ENCODE data around the gene RTF1. TPM values are rescaled to one million over a fixed set of nuclear protein-coding genes. Genes with fewer than 3 reads are reported as not detected.

The RTF1 gene
- total and polyA plus RNA-seq, 8 donors: 8.8 to 47.9 (median 41.9) TPM

DNA sequence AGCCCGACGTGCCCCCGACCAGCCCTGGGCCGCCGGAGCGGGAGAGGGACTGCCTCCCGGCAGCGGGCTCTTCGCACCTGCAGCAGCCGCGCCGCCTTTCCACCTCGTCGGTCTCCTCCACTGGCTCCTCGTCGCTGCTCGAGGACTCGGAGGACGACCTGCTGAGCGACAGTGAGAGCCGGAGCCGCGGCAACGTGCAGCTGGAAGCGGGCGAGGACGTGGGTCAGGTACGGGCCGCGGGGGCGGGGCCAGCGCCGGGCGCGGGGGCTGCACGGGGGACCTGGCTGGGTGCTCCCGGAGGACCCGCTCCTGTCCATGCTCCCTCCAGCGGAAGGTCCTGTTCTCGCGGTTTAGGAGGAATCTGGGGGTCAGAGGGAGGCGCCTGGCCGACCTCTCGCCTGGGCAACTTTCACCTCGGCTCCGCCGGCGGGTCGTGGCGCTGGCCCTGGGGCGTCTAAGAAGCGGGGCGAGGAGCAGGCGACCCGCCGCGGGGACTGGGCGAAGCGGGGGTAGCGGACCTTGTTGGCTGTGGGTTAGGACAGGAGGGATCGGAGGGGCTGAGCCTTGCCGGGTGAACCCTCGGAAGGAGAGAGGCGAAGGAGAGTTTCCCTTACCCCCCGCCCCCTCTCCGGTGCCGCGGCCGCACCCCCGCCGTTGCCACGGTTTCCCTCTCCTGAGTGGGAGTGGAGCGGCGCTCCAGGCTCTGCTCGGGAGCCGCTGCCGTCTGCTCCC is 77.5 kb downstream of the RTF1 start:
- Histone ChIP-seq H3K27me3 (peaks cover 0 to 76% (median 22%) of the 10 kb centered on the region in 3 donors), H3K9me3 (no peaks in the 10 kb centered on the region), H3K4me1 (peaks cover 42 to 51% (median 44%) of the 10 kb centered on the region in 4 donors), H3K4me3 (peak overlapping the region; percentile 58 to 76 (median 66)), H3K36me3 (no peaks in the 10 kb centered on the region), H3K27ac (peak overlapping the region; percentile 76 to 91 (median 85))
- intact Hi-C loops (cut with DNase I; ENCODE audit: low total_unique reads): no loop called here
- WGBS, 5 donors: 0 to 1% (median 1%) methylated on average over 15 to 77 of the region's 77 CpGs
- peak; percentile 43 to 74 for DNase-seq
- no peak for TF ChIP-seq POLR2A (IDR thresholded peaks at IDR 0.05)
- no peak for TF ChIP-seq POLR2AphosphoS5 (IDR thresholded peaks at IDR 0.05)
- no peak for TF ChIP-seq EP300 (IDR thresholded peaks at IDR 0.05)
- TF ChIP-seq CTCF (IDR thresholded peaks at IDR 0.05): no peak

DNA sequence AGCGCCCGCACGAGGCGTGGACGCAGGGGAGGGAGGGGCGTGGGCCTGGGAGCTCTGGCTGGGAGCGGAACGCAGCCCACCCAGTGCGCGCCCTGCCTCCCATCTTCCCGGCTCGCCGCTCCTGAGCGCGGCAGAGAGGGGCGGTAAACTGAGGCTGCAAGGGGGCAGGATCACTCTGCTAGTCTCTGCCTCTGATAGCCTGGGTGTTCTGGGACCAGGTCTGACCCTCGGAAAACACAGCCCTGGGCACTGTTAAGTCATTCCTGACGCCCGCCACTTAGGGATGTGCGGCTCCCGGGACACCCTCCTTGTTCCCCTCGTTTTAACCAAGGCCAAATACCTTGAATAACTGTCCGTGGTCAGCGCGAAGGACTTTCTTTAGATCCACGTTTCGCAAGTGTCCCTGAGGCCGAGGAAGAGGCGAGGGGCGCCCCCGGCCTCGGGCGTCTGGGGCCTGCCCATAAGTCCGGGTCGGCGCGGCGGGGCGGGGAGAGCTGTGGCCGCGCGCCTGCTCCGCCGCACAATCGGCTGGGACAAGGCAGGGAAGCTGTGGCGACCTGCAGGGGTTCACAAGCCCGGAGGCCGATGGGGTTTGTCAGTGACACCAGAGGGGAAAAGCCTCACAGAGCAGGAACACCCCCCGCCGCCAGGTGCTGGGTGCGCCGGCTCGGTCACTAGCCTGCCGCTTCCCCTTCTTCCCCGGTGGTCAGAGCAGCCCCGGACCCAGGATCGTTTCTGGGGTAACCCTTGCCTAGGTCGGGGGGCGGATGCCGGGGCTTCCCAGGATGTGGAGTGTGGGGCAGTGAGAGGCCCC is 78.2 kb downstream of the RTF1 start:
- no peaks in the 10 kb centered on the region for H3K36me3 ChIP-seq
- WGBS, 5 donors: 3 to 8% (median 4%) methylated on average over 39 to 60 of the region's 60 CpGs
- H3K27ac ChIP-seq: peak overlapping the region; percentile 76 to 91 (median 85)
- no peaks in the 10 kb centered on the region for H3K9me3 ChIP-seq
- H3K27me3 ChIP-seq: peaks cover 0 to 80% (median 22%) of the 10 kb centered on the region in 3 donors
- peaks cover 42 to 51% (median 44%) of the 10 kb centered on the region in 4 donors for H3K4me1 ChIP-seq
- intact Hi-C loops (cut with DNase I; ENCODE audit: low total_unique reads): no loop called here
- TF ChIP-seq EP300 (IDR thresholded peaks at IDR 0.05) (no peak), CTCF (IDR thresholded peaks at IDR 0.05) (no peak), POLR2AphosphoS5 (IDR thresholded peaks at IDR 0.05) (no peak), POLR2A (IDR thresholded peaks at IDR 0.05) (no peak)
- DNase-seq: peak; percentile 40 to 59
- peak overlapping the region; percentile 58 to 76 (median 66) for H3K4me3 ChIP-seq

DNA sequence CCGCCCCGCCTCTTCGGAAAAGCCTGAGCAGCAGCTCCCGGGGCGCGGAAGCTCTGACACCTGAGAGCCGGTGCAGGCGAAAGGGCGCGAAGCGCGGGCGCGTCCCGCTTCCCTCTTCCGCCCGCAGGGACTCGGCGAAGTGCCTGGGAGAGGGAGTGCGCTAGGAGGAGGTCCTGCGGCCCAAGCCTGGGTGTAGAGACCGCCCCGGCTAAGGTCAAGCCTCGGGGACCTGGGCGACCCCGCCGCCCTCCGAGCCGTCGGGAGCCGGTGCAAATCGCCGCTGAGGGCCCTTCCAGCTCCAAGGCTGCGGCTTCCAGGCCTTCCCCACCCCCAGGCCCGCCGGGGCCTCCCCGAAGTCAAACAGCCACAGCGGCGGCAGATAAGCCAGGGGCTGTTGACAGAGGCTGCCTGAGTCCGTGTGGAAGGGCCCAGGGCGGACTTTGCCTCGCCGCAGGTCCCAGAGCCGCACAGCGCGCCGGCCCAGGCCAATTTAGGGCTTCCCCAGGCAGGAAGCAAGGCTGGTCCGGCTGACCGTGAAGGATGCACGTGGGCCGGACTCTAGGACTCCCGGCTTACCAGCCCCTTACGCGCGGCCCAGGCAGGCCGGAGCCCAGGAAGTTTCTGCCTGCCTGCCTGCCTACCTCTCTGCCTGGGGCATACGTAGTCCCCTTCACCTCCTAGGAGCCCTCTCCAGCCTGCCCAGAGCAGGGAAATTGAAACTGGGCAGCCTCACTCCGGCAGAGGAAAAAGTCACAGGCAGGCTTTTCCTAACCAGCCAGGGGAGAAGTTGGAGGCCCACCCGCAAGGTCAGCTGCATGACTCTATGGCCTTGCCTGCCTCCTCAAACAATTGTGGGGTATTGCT is 79.1 kb downstream of the RTF1 start:
- Histone ChIP-seq H3K27ac (peak overlapping the region; percentile 76 to 91 (median 85)), H3K27me3 (peaks cover 0 to 84% (median 22%) of the 10 kb centered on the region in 3 donors), H3K9me3 (no peaks in the 10 kb centered on the region), H3K36me3 (no peaks in the 10 kb centered on the region), H3K4me1 (peaks cover 42 to 51% (median 44%) of the 10 kb centered on the region in 4 donors), H3K4me3 (peak overlapping the region; percentile 58 to 76 (median 66))
- 12 to 43% (median 21%) methylated on average over 25 to 59 of the region's 59 CpGs for WGBS, 5 donors
- TF ChIP-seq EP300 (IDR thresholded peaks at IDR 0.05) (no peak), POLR2AphosphoS5 (IDR thresholded peaks at IDR 0.05) (peak in 2 of 3 donors; percentile 40 to 67)
- peak; percentile 89 to 91 for DNase-seq
- intact Hi-C loops (cut with DNase I; ENCODE audit: low total_unique reads): no loop called here

DNA sequence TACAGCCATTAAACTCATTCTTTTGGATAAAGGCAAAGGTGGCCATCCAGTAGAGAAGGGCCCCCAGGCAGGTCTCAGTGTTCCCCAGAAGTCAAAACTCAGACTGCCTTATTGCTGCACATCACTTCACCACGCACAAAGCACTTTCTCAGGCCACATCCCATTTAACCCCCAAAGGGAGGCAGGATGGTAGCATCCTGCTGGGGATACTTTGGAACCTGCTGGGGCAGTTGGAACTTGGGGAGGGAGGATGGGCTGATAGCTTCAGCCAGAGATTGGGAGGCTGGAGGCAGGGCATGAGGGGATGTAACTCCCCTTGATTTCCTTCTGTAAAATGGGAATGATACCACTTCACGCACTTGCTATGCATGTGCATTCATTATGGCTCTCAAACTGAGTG is 81.8 kb downstream of the RTF1 start:
- no peak overlapping the region for H3K4me3 ChIP-seq
- peaks cover 43 to 58% (median 52%) of the 10 kb centered on the region in 4 donors for H3K4me1 ChIP-seq
- WGBS, 5 donors: 80 to 94% (median 86%) methylated on average over 2 of the region's 2 CpGs
- TF ChIP-seq CTCF (IDR thresholded peaks at IDR 0.05) (no peak), EP300 (IDR thresholded peaks at IDR 0.05) (no peak), POLR2A (IDR thresholded peaks at IDR 0.05) (no peak), POLR2AphosphoS5 (IDR thresholded peaks at IDR 0.05) (no peak)
- H3K27me3 ChIP-seq: peaks cover 4 to 92% (median 40%) of the 10 kb centered on the region in 3 donors
- H3K9me3 ChIP-seq: no peaks in the 10 kb centered on the region
- H3K36me3 ChIP-seq: peaks cover 0 to 12% (median 5%) of the 10 kb centered on the region in 4 donors
- intact Hi-C loops (cut with DNase I; ENCODE audit: low total_unique reads): no loop called here
- no peak for DNase-seq
- no peak overlapping the region for H3K27ac ChIP-seq
